Smooth muscle cell (in vitro differentiated cells): Measurements from ENCODE around the gene ABI3. TPM values are rescaled to one million over a fixed set of nuclear protein-coding genes. Genes with fewer than 3 reads are reported as not detected.

Experiments used
- DNase-seq: peaks from one replicate; lab custom pipeline; 2025; ENCODE audit not compliant: unreplicated experiment; lab: John Stamatoyannopoulos, UW
- H2AFZ ChIP-seq: fragments of 200-600 bp; sonication (generic); 2 replicates; pipeline ENCODE4 v1.6.0; 2016; ENCODE audit warnings: antibody characterized with exemption, low read depth, mild to moderate bottlenecking
- H3F3A ChIP-seq: fragments of 200-600 bp; sonication (generic); 2 replicates; pipeline ENCODE4 v1.6.0; 2017; ENCODE audit warnings: antibody characterized with exemption, low read depth
- H3K27ac ChIP-seq: fragments of 200-600 bp; sonication (generic); 2 replicates; pipeline ENCODE4 v1.5.1; 2016; ENCODE audit warnings: low read depth, mild to moderate bottlenecking
- H3K27me3 ChIP-seq: fragments of 200-600 bp; sonication (generic); 2 replicates; pipeline ENCODE4 v1.6.1; 2016; ENCODE audit warnings: low read depth, mild to moderate bottlenecking
- H3K36me3 ChIP-seq: fragments of 200-600 bp; sonication (generic); 2 replicates; pipeline ENCODE4 v1.5.1; 2016; ENCODE audit warnings: low read depth
- H3K4me1 ChIP-seq: fragments of 200-600 bp; sonication (generic); 2 replicates; pipeline ENCODE4 v1.5.1; 2016; ENCODE audit warnings: low read depth
- H3K4me2 ChIP-seq: fragments of 200-600 bp; sonication (generic); 2 replicates; pipeline ENCODE4 v1.6.0; 2016; ENCODE audit warnings: mild to moderate bottlenecking
- H3K4me3 ChIP-seq: fragments of 200-600 bp; sonication (generic); 2 replicates; pipeline ENCODE4 v1.5.1; 2016; ENCODE audit warnings: mild to moderate bottlenecking
- H3K79me2 ChIP-seq: fragments of 200-600 bp; sonication (generic); 2 replicates; pipeline ENCODE4 v1.6.0; 2016; ENCODE audit warnings: low read depth, mild to moderate bottlenecking
- H3K9ac ChIP-seq: fragments of 200-600 bp; sonication (generic); 2 replicates; pipeline ENCODE4 v1.6.0; 2016; ENCODE audit warnings: low read depth
- H3K9me3 ChIP-seq: fragments of 200-600 bp; sonication (generic); replicated peaks from 2 replicates; pipeline ENCODE4 v1.5.1; 2016; ENCODE audit warnings: low read depth
- H4K20me1 ChIP-seq: fragments of 200-600 bp; sonication (generic); 2 replicates; pipeline ENCODE4 v1.6.0; 2016; ENCODE audit warnings: low read depth
- CTCF ChIP-seq: fragments of 200-600 bp; sonication (generic); IDR thresholded peaks from 2 replicates; pipeline ENCODE4 v1.5.1; 2017; ENCODE audit warnings: borderline replicate concordance, mild to moderate bottlenecking, antibody characterized with exemption; ENCODE audit not compliant: insufficient read depth, poor library complexity, severe bottlenecking
- WGBS: methylation state at CpG from one replicate; pipeline ENCODE4 v1.1.7; 2016; ENCODE audit warnings: low lambda C conversion rate; 5-methylcytosine and 5-hydroxymethylcytosine counted together
- polyA plus RNA-seq: library from polyadenylated mRNA; unstranded; fragments of >200 nt; fragmentation: Nextera tagmentation; extraction: Ambion mirVana; gene quantifications from 2 replicates; pipeline ENCODE4 v1.2.1, GENCODE V29; 2016
- total RNA-seq: library from RNA; depleted of rRNA; stranded (reverse); fragments of >200 nt; gene quantifications from 2 replicates; pipeline ENCODE4 v1.2.3, GENCODE V29; 2014

Gene ABI3
- total and polyA plus RNA-seq, 2 experiments from 2014 or later, result 1.7 to 1.9 TPM

- peaks cover 18% of the 10 kb centered on the region for H3F3A ChIP-seq
- peak overlapping the region; percentile 86 for H3K4me2 ChIP-seq
- H3K9me3 ChIP-seq, result no peaks in the 10 kb centered on the region
- peak; percentile 15 for DNase-seq
- H3K79me2 ChIP-seq, result no peaks in the 10 kb centered on the region
- H3K9ac ChIP-seq, result peak overlapping the region; percentile 66
- peak overlapping the region; percentile 70 for H3K4me3 ChIP-seq
- peak overlapping the region; percentile 88 for H2AFZ ChIP-seq
- WGBS, result 4% methylated on average over 21 of the region's 21 CpGs
- H3K4me1 ChIP-seq, result no peaks in the 10 kb centered on the region
- no peaks in the 10 kb centered on the region for H4K20me1 ChIP-seq
- peak overlapping the region; percentile 84 for H3K27ac ChIP-seq
- no peak for TF ChIP-seq CTCF
- H3K36me3 ChIP-seq, result no peaks in the 10 kb centered on the region
- H3K27me3 ChIP-seq, result no peaks in the 10 kb centered on the region
These were observed 16.8 kb upstream of the ABI3 start for GRCh38 chr17:49193513-49194296.

GRCh38 chr17:49194297-49194607 lies 16.3 kb upstream of the ABI3 start:
- no peak overlapping the region for H3K4me3 ChIP-seq
- WGBS, result 70% methylated on average over 2 of the region's 3 CpGs

GRCh38 chr17:49195751-49196150 lies 14.8 kb upstream of the ABI3 start:
- Histone ChIP-seq H3K79me2 (no peaks in the 10 kb centered on the region), H3K4me3 (no peak overlapping the region), H3K4me1 (no peaks in the 10 kb centered on the region), H3F3A (peaks cover 12% of the 10 kb centered on the region), H3K27ac (no peak overlapping the region), H2AFZ (no peak overlapping the region), H3K9ac (no peak overlapping the region), H3K27me3 (no peaks in the 10 kb centered on the region), H3K36me3 (no peaks in the 10 kb centered on the region), H3K9me3 (no peaks in the 10 kb centered on the region), H4K20me1 (no peaks in the 10 kb centered on the region), H3K4me2 (no peak overlapping the region)
- WGBS, result 95% methylated on average over 4 of the region's 4 CpGs
- no peak for DNase-seq
- TF ChIP-seq CTCF, result no peak

More at GRCh38 chr17:49194297-49194607, 16.3 kb upstream of the ABI3 start:
- no peaks in the 10 kb centered on the region for H3K79me2 ChIP-seq
- H3K9me3 ChIP-seq, result no peaks in the 10 kb centered on the region
- no peak for DNase-seq
- H2AFZ ChIP-seq, result no peak overlapping the region
- peak overlapping the region; percentile 86 for H3K4me2 ChIP-seq
- no peak overlapping the region for H3K9ac ChIP-seq
- H4K20me1 ChIP-seq, result no peaks in the 10 kb centered on the region
- no peak for TF ChIP-seq CTCF
- H3K27ac ChIP-seq, result no peak overlapping the region
- H3F3A ChIP-seq, result peaks cover 18% of the 10 kb centered on the region
- no peaks in the 10 kb centered on the region for H3K36me3 ChIP-seq
- H3K4me1 ChIP-seq, result no peaks in the 10 kb centered on the region
- H3K27me3 ChIP-seq, result no peaks in the 10 kb centered on the region

- DNase-seq, result no peak
- H4K20me1 ChIP-seq, result no peaks in the 10 kb centered on the region
- H3K4me1 ChIP-seq, result no peaks in the 10 kb centered on the region
- no peak overlapping the region for H2AFZ ChIP-seq
- no peaks in the 10 kb centered on the region for H3K9me3 ChIP-seq
- H3K4me2 ChIP-seq, result no peak overlapping the region
- no peak overlapping the region for H3K9ac ChIP-seq
- no peaks in the 10 kb centered on the region for H3K36me3 ChIP-seq
- no peak for TF ChIP-seq CTCF
- H3K79me2 ChIP-seq, result no peaks in the 10 kb centered on the region
- no peaks in the 10 kb centered on the region for H3K27me3 ChIP-seq
- 93% methylated on average over 3 of the region's 3 CpGs for WGBS
- H3K27ac ChIP-seq, result no peak overlapping the region
- peaks cover 10% of the 10 kb centered on the region for H3F3A ChIP-seq
- H3K4me3 ChIP-seq, result no peak overlapping the region
These were observed 14.0 kb upstream of the ABI3 start for GRCh38 chr17:49196520-49196919.
